HepG2 (cell line): Measurements from ENCODE around the gene ZNF581. TPM values are rescaled to one million over a fixed set of nuclear protein-coding genes. Genes with fewer than 3 reads are reported as not detected.

Source experiments
- ATAC-seq: fragments of 200-7000 bp; cut with Tn5 transposase; 3 replicates; pipeline ENCODE4 v1.9.1; 2020; ENCODE audit warnings: mild to moderate bottlenecking, moderate library complexity
- BruUV-seq: library from RNA; stranded (reverse); fragments of 400-500 nt; replicated peaks from 2 replicates; lab custom pipeline; 2021; lab: Mats Ljungman, UMichigan
- CTCF ChIA-PET: fragments of 300-600 bp; formaldehyde crosslinking; extraction: SDS; loops from one replicate; lab custom pipeline; 2021; ENCODE audit warnings: low total read pairs, inconsistent platforms, low intra/inter-chr PET ratio; lab: Yijun Ruan, JAX
- POLR2A ChIA-PET: fragments of 350-600 bp; sonication (Branson Sonifier 250); formaldehyde crosslinking; loops from one replicate; lab custom pipeline; 2020; ENCODE audit warnings: antibody characterized with exemption, inconsistent platforms; lab: Yijun Ruan, JAX
- DNase-seq: peaks from one replicate; pipeline ENCODE4 v3.0.0-alpha.2; 2015; ENCODE audit warnings: low spot score
- FAIRE-seq: peaks from 3 replicates; lab custom pipeline; 2011; peaks lifted over from hg19 to GRCh38; lab: Jason Lieb, UNC
- H2AFZ ChIP-seq: one replicate; pipeline ENCODE4 v1.6.1; 2011; ENCODE audit warnings: low read length, inconsistent platforms
- H3K27ac ChIP-seq: fragments of 300-600 bp; 3 replicates; pipeline ENCODE4 v1.8.0; 2011; ENCODE audit warnings: mixed run types, mild to moderate bottlenecking, mixed read lengths, low read length, inconsistent platforms; ENCODE audit not compliant: insufficient read depth; ENCODE audit errors: extremely low read length
- H3K27me3 ChIP-seq, 2 experiments: fragments of 200-600 bp in 1 of 2; 2 replicates in 1 of 2; 3 replicates in 1 of 2; pipeline versions ENCODE4 v1.6.0 to v1.8.0; 2011; ENCODE audit warnings: low read length in 2 of 2, mild to moderate bottlenecking in 2 of 2, moderate library complexity in 2 of 2, inconsistent platforms in 1 of 2; ENCODE audit not compliant: insufficient read depth in 2 of 2, control insufficient read depth in 1 of 2
- H3K36me3 ChIP-seq, 2 experiments: fragments of 200-600 bp in 1 of 2; replicated peaks in 1 of 2; 2 replicates in 1 of 2; 3 replicates in 1 of 2; pipeline versions ENCODE4 v1.5.1 to v1.8.0; 2011; ENCODE audit warnings: low read length in 2 of 2, inconsistent platforms in 1 of 2; ENCODE audit not compliant: insufficient read depth in 2 of 2, control insufficient read depth in 1 of 2
- H3K4me1 ChIP-seq: 2 replicates; pipeline ENCODE4 v1.5.1; 2012; ENCODE audit warnings: low read length, inconsistent platforms; ENCODE audit not compliant: insufficient read depth
- H3K4me2 ChIP-seq: 2 replicates; pipeline ENCODE4 v1.6.0; 2011; ENCODE audit warnings: low read depth, low read length, inconsistent platforms
- H3K4me3 ChIP-seq, 3 experiments: fragments of 200-600 bp in 1 of 3; sonication (generic), shearing (Covaris generic) in 1 of 3; replicated peaks in 1 of 3; 2 replicates each; pipeline ENCODE4 v1.5.1; 2011 to 2016; ENCODE audit warnings: low read length in 3 of 3, inconsistent platforms in 2 of 3, low read depth in 2 of 3, mild to moderate bottlenecking in 2 of 3, control low read depth in 1 of 3, mixed read lengths in 1 of 3; ENCODE audit not compliant: insufficient read depth in 1 of 3
- H3K79me2 ChIP-seq: one replicate; pipeline ENCODE4 v1.6.1; 2011; ENCODE audit warnings: low read length, inconsistent platforms; ENCODE audit not compliant: insufficient read depth
- H3K9ac ChIP-seq: 2 replicates; pipeline ENCODE4 v1.6.0; 2011; ENCODE audit warnings: mild to moderate bottlenecking, low read depth, low read length, inconsistent platforms; ENCODE audit not compliant: insufficient read depth
- H3K9me3 ChIP-seq: 2 replicates; pipeline ENCODE4 v1.5.1; 2012; ENCODE audit warnings: mild to moderate bottlenecking, low read length
- H4K20me1 ChIP-seq: 2 replicates; pipeline ENCODE4 v1.6.0; 2011; ENCODE audit warnings: inconsistent platforms, mild to moderate bottlenecking, low read length, moderate library complexity; ENCODE audit not compliant: insufficient read depth
- ARID5B ChIP-seq: IDR thresholded peaks from 2 replicates; pipeline ENCODE4 v1.4.0; 2020; ENCODE audit warnings: mild to moderate bottlenecking, missing genetic modification reagents
- GTF3A ChIP-seq: sonication (generic); formaldehyde crosslinking; conservative IDR thresholded peaks from 2 replicates; pipeline ENCODE4 v1.4.0; 2020; ENCODE audit warnings: mild to moderate bottlenecking, missing genetic modification reagents
- KDM1A ChIP-seq: IDR thresholded peaks from 2 replicates; pipeline ENCODE4 v1.6.1; 2016; ENCODE audit warnings: missing compliant biosample characterization
- KMT2B ChIP-seq: IDR thresholded peaks from 2 replicates; pipeline ENCODE4 v1.6.1; 2016; ENCODE audit warnings: missing genetic modification reagents, missing compliant biosample characterization
- MIER2 ChIP-seq: IDR thresholded peaks from 2 replicates; pipeline ENCODE4 v1.6.1; 2016; ENCODE audit warnings: missing biosample characterization, missing genetic modification reagents
- MYNN ChIP-seq: sonication (generic); formaldehyde crosslinking; IDR thresholded peaks from 2 replicates; pipeline ENCODE4 v1.4.0; 2020; ENCODE audit warnings: mild to moderate bottlenecking, low read depth, missing genetic modification reagents
- NCOA2 ChIP-seq: sonication (generic); formaldehyde crosslinking; IDR thresholded peaks from 2 replicates; pipeline ENCODE4 v1.8.0; 2022; ENCODE audit warnings: inconsistent platforms
- NPAS2 ChIP-seq: sonication (generic); formaldehyde crosslinking; IDR thresholded peaks from 2 replicates; pipeline ENCODE4 v1.8.0; 2022; ENCODE audit warnings: mild to moderate bottlenecking, missing genetic modification reagents, borderline replicate concordance
- RAD21 ChIP-seq: fragments of 450-650 bp; formaldehyde crosslinking; IDR thresholded peaks from 2 replicates; pipeline ENCODE4 v1.5.0; 2020; ENCODE audit warnings: mild to moderate bottlenecking
- SSRP1 ChIP-seq: IDR thresholded peaks from 2 replicates; pipeline ENCODE4 v1.6.1; 2016; ENCODE audit warnings: control low read depth
- ZBTB33 ChIP-seq: sonication (generic); formaldehyde crosslinking; IDR thresholded peaks from 2 replicates; pipeline ENCODE4 v1.4.0; 2020; ENCODE audit warnings: missing genetic modification reagents
- ZNF7 ChIP-seq: IDR thresholded peaks from 2 replicates; pipeline ENCODE4 v1.6.1; 2016; ENCODE audit warnings: missing biosample characterization, missing genetic modification reagents
- ZNF737 ChIP-seq: sonication (generic); formaldehyde crosslinking; IDR thresholded peaks from 2 replicates; pipeline ENCODE4 v1.5.0; 2020; ENCODE audit warnings: missing genetic modification reagents, mild to moderate bottlenecking, borderline replicate concordance
- ZNF850 ChIP-seq: sonication (generic); formaldehyde crosslinking; conservative IDR thresholded peaks from 2 replicates; pipeline ENCODE4 v1.9.0; 2021; ENCODE audit warnings: mild to moderate bottlenecking, missing genetic modification reagents
- WGBS: methylation state at CpG from one replicate; pipeline ENCODE4 v1.1.6; 2017; ENCODE audit warnings: low lambda C conversion rate; 5-methylcytosine and 5-hydroxymethylcytosine counted together
- in situ Hi-C: cut with HindIII; loops from 2 replicates; pipeline ENCODE4 v1.10.0; 2017; ENCODE audit warnings: low pct_unique_long_range_greater_than_20kb; ENCODE audit not compliant: extremely low pct_ligation_motif_present
- intact Hi-C: fragments of 100-400 bp; cut with micrococcal nuclease; formaldehyde crosslinking; loops from one replicate; pipeline ENCODE4 v1.10.0; 2022; ENCODE audit not compliant: unreplicated experiment
- polyA plus RNA-seq, 8 experiments: library from polyadenylated mRNA; depleted of rRNA in 3 of 8; stranded (reverse) in 7 of 8; unstranded in 1 of 8; fragments of >200 nt; fragmentation: Illumina TruSeq in 4 of 8; extraction: Trizol in 4 of 8; gene quantifications; 2 replicates each; pipeline versions ENCODE4 v1.2.1 to v1.2.3, GENCODE V29; 2011 to 2016; ENCODE audit warnings: low read depth in 4 of 8, missing spikeins in 1 of 8, mixed read lengths in 1 of 8; ENCODE audit not compliant: insufficient read depth in 1 of 8
- total RNA-seq, 5 experiments: library from RNA; depleted of rRNA; stranded (reverse); fragments of >200 nt; fragmentation: Illumina TruSeq; extraction: Trizol; gene quantifications; 2 replicates each; pipeline ENCODE4 v1.2.3, GENCODE V29; 2016; ENCODE audit warnings: low read depth in 1 of 5

The ZNF581 gene
- total and polyA plus RNA-seq, 2 of the 13 experiments (the other 11 are each of a cell fraction or from before 2014, with no cell fraction given): 19.6 to 49.5 TPM

- Histone ChIP-seq H3K27me3 (no peaks in the 10 kb centered on the region; a peak in 1 of 5 replicates), H2AFZ (no peak overlapping the region), H3K4me2 (no peak overlapping the region), H3K4me3 (no peak overlapping the region), H3K79me2 (peaks cover 15% of the 10 kb centered on the region), H3K9ac (no peak overlapping the region), H3K36me3 (peaks cover 0 to 2% of the 10 kb centered on the region in 2 experiments; a peak in 1 of 5 replicates), H4K20me1 (no peaks in the 10 kb centered on the region), H3K9me3 (no peaks in the 10 kb centered on the region), H3K27ac (no peak overlapping the region), H3K4me1 (peaks cover 24% of the 10 kb centered on the region)
- CTCF ChIA-PET: no interaction called here
- POLR2A ChIA-PET: no interaction called here
- in situ Hi-C loops (loop anchor here (5.0 kb wide), 1 partner anchor 92 kb away; no protein-coding TSS in a partner anchor), intact Hi-C loops (loop anchor here (10.0 kb wide), 1 partner anchor 55 kb away; no protein-coding TSS in a partner anchor)
- DNase-seq: no peak
- no TSS peak for BruUV-seq
- no peak for FAIRE-seq
- ATAC-seq: no peak
- WGBS: 94% methylated on average over 5 of the region's 5 CpGs
- TF ChIP-seq NPAS2 (CRISPR knock-in tag) (no peak), NCOA2 (no peak), SSRP1 (CRISPR knock-in tag) (no peak)
Observed at GRCh38 chr19:55609326-55609725, 34.1 kb upstream of the ZNF581 start.

DNA sequence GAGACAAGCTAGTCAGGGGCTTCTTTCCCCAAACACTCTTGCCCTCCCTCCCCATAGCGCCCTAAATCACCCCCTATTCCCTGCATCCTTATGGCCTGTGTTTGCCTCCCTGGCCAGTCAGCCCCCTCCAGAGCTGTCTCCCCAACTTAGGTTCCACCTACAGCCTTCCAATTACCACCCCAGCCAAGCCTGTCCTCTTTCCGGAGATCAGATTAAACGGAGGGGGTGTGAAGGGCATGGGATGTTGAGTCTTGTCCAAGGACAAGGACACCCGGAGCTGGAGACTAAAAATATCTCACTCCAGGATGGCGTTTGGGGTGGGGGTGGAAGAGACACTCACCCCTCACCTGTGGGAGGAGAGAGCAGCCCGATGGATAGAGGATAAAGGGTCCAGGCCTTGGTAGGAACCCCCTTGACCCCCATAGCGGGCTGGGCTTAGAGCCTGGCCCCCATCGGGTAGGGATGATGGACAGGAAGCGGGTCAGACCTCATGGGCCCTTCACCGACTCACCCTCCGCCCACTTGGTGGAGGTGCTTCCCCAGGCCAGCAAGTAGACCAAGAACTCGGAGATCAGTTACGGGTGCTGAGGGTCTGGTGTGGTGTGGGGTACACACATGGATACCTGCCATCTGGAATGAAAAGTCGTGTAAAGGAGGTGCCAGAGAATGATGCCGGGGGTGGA lies 32.0 kb upstream of the ZNF581 start:
- H4K20me1 ChIP-seq: no peaks in the 10 kb centered on the region
- peaks cover 15% of the 10 kb centered on the region for H3K4me1 ChIP-seq
- H3K9ac ChIP-seq: no peak overlapping the region
- no peak for DNase-seq
- in situ Hi-C loops (no loop called here), intact Hi-C loops (no loop called here)
- H3K27me3 ChIP-seq: no peaks in the 10 kb centered on the region; a peak in 1 of 5 replicates
- no peak for FAIRE-seq
- ATAC-seq: no peak
- no peak overlapping the region for H3K4me3 ChIP-seq
- H2AFZ ChIP-seq: no peak overlapping the region
- ChIA-PET POLR2A (no interaction called here), CTCF (no interaction called here)
- H3K9me3 ChIP-seq: no peaks in the 10 kb centered on the region
- 85% methylated on average over 15 of the region's 15 CpGs for WGBS
- peaks cover 1 to 3% of the 10 kb centered on the region in 2 experiments; a peak in 1 of 5 replicates for H3K36me3 ChIP-seq
- peaks cover 12% of the 10 kb centered on the region for H3K79me2 ChIP-seq
- H3K27ac ChIP-seq: no peak overlapping the region
- no TSS peak for BruUV-seq
- H3K4me2 ChIP-seq: no peak overlapping the region
- TF ChIP-seq RAD21 (CRISPR knock-in tag) (no peak), GTF3A (CRISPR knock-in tag) (no peak), ZNF850 (CRISPR knock-in tag) (no peak), ZBTB33 (CRISPR knock-in tag) (no peak), ZNF737 (no peak), KDM1A (CRISPR knock-in tag) (no peak), ZNF7 (CRISPR knock-in tag) (no peak), ARID5B (no peak), MIER2 (CRISPR knock-in tag) (no peak), MYNN (no peak), KMT2B (CRISPR knock-in tag) (no peak)
